Nephron progenitor cell (in vitro differentiated cells): ENCODE results near the gene NR1D2.

ENCODE experiments used
- DNase-seq: peaks from one replicate; pipeline ENCODE4 v3.0.0; 2021
- H3K27ac Mint-ChIP-seq: 2 replicates; pipeline ENCODE4 v1.8.0; 2021; ENCODE audit warnings: mild to moderate bottlenecking, moderate library complexity, mixed read lengths
- H3K27me3 Mint-ChIP-seq: 2 replicates; pipeline ENCODE4 v1.8.0; 2021; ENCODE audit warnings: mild to moderate bottlenecking, low read depth, mixed read lengths; ENCODE audit not compliant: poor library complexity
- H3K36me3 Mint-ChIP-seq: 2 replicates; pipeline ENCODE4 v1.8.0; 2021; ENCODE audit warnings: low read depth, mixed read lengths
- H3K4me1 Mint-ChIP-seq: 2 replicates; pipeline ENCODE4 v1.8.0; 2021; ENCODE audit warnings: mixed read lengths
- H3K4me3 Mint-ChIP-seq: 2 replicates; pipeline ENCODE4 v1.8.0; 2021; ENCODE audit warnings: mild to moderate bottlenecking, moderate library complexity, mixed read lengths
- H3K9me3 Mint-ChIP-seq: 2 replicates; pipeline ENCODE4 v1.8.0; 2021; ENCODE audit warnings: mild to moderate bottlenecking, moderate library complexity, mixed read lengths
- CTCF ChIP-seq: fragments of 200-600 bp; sonication (generic); IDR thresholded peaks from 2 replicates; pipeline ENCODE4 v1.5.0; 2021; ENCODE audit warnings: antibody characterized with exemption

Gene NR1D2

DNA sequence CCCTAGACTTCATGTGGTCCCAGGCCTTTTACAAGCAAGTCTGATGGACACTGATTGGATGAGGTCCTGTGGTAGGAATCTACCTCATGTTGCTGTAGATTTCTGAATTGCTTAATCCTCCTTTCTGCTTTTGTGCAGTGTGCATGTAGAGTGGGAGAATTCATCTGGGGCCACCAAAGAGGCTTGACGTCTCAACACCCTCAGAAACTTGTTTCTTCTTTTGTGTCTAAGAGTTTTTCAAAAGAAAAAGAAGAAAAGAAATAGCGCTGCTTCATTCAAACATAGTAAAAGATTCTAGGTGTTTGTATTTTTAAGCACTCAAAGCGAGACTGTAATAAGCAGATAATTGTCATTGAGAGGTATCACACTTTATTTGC lies 46.2 kb downstream of the NR1D2 start:
- DNase-seq = no peak
- peaks cover 13% of the 10 kb centered on the region for H3K9me3 Mint-ChIP-seq
- no peak for TF ChIP-seq CTCF
- H3K36me3 Mint-ChIP-seq = no peaks in the 10 kb centered on the region
- peaks cover 23% of the 10 kb centered on the region for H3K4me1 Mint-ChIP-seq
- H3K4me3 Mint-ChIP-seq = no peak overlapping the region
- H3K27ac Mint-ChIP-seq = no peak overlapping the region
- peaks cover under 1% of the 10 kb centered on the region for H3K27me3 Mint-ChIP-seq

DNA sequence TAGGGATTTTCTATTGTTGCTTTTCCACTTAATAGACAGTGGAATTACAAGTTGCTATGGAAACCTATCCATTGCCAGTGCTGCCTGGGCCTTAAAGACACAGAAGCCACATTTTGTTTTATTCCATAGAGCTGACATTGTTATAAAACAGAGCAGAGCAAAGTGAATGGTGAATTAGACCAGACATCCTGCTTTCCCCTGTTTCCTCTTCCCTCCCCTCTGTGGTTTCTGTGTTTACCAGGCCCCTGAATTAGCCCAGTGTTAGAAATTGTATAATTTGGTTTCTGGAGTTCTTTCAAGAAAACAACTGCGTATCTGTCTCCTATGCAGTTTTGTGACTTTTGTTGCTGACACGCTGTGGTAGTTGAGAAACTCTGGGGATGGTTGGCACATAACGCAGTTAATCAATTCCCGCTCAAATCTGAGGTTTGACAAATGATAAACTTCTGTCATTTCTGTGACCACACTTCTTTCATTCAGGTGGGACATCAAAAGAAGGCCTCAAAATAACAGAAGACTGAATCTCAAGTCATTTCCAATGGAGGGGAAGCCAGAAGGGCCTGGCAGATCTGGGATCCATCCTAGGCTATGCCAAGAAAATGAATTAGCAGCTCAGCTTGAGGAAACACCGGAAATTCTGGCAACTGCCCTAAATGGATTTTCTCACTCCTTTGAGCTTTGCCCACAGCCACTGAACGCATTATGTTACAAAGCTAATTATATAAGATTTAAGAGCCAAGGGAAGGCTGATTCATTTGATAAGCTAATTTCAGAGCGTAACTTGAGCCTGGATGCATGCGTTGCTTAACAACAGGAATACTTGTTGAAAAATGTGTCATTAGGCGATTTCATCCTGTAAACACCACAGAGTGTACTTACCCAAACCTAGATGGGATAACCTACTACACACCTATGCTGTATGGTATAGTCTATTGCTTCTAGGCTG lies 46.9 kb downstream of the NR1D2 start:
- peaks cover 12% of the 10 kb centered on the region for H3K9me3 Mint-ChIP-seq
- H3K4me1 Mint-ChIP-seq = peaks cover 23% of the 10 kb centered on the region
- peaks cover 3% of the 10 kb centered on the region for H3K27me3 Mint-ChIP-seq
- peak overlapping the region; percentile 73 for H3K27ac Mint-ChIP-seq
- H3K36me3 Mint-ChIP-seq = no peaks in the 10 kb centered on the region
- TF ChIP-seq CTCF = no peak
- DNase-seq = no peak
- H3K4me3 Mint-ChIP-seq = no peak overlapping the region

DNA sequence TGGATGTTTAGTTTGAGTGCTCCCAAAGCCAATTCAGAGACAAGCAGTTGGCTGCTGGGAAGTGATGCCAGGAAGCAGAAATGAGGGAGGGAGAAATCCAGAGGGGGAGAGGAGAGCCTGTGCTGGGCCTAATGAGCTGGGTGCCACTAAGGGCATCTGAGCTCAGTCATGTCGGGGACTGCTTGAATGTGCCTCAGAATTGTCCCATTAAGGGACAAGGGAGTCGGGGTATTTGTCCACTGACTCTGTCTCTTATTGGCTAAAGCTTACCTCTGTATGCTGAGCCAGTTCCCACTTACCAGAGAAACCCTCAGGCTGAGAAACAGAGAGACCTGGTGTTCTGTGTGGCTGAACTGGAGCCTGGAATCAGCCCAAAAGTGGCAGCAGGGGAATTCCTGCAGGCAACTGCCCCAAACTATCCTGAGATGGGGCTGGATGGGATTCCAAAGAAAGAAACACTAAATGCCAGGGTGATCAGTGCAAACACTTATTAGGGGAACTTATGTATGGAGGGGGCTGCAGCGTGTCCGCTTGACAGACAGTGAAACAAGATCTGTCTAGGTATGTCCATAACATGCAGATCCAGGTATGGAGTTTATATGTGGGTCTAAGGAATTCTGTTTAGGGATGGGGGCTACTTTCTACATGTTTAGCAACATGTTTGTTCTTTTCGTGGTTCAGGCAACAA lies 48.6 kb downstream of the NR1D2 start:
- Mint-ChIP-seq H3K4me3 (no peak overlapping the region), H3K9me3 (no peaks in the 10 kb centered on the region), H3K36me3 (no peaks in the 10 kb centered on the region), H3K27me3 (peaks cover 3% of the 10 kb centered on the region), H3K27ac (peak overlapping the region; percentile 5), H3K4me1 (peaks cover 23% of the 10 kb centered on the region)
- no peak for TF ChIP-seq CTCF
- no peak for DNase-seq

DNA sequence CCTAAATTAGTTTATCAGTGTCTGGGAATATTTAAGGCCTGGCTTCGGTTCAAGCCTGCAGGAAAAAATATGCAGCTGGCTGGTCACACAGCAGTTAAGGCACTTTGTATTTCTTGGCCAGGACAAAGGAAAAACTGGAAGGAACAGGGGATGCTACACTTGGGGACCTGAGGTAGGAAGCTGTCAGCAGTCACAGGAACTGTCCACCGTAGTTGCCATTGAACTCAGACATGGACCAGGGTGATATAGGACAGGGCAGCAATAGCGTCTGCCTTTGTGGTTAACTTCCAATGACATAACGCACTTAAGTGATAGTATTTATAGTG lies 49.1 kb downstream of the NR1D2 start:
- Mint-ChIP-seq H3K4me1 (peaks cover 27% of the 10 kb centered on the region), H3K36me3 (no peaks in the 10 kb centered on the region), H3K27me3 (peaks cover 3% of the 10 kb centered on the region), H3K27ac (no peak overlapping the region), H3K9me3 (no peaks in the 10 kb centered on the region), H3K4me3 (no peak overlapping the region)
- no peak for DNase-seq
- TF ChIP-seq CTCF = no peak

- Mint-ChIP-seq H3K36me3 (no peaks in the 10 kb centered on the region), H3K27me3 (peaks cover 3% of the 10 kb centered on the region), H3K27ac (no peak overlapping the region), H3K4me3 (no peak overlapping the region), H3K4me1 (peaks cover 27% of the 10 kb centered on the region), H3K9me3 (no peaks in the 10 kb centered on the region)
- TF ChIP-seq CTCF = no peak
- no peak for DNase-seq
Observed at GRCh38 chr3:23995219-23995618, 50.1 kb downstream of the NR1D2 start.
